Thyroid gland (tissue), 4 donors: ENCODE data around the gene PALM3.

ENCODE experiments used
- POLR2A ChIP-seq, 2 donors: fragments of 450-650 bp; IDR thresholded peaks; one replicate each; pipeline ENCODE4 v1.6.1; 2017; ENCODE audit warnings: antibody characterized with exemption in 2 of 2, mild to moderate bottlenecking in 2 of 2, moderate library complexity in 1 of 2
- TF ChIP-seq, protein P1 (sequence below), 6 experiments: fragments of 200-600 bp in 3 of 6; fragments of 450-650 bp in 3 of 6; sonication (generic) in 3 of 6; IDR thresholded peaks; one replicate each; pipeline ENCODE4 v1.5.1; 2016 to 2019; ENCODE audit warnings: antibody characterized with exemption in 6 of 6, mild to moderate bottlenecking in 2 of 6, inconsistent platforms in 1 of 6, moderate library complexity in 1 of 6

DNA sequence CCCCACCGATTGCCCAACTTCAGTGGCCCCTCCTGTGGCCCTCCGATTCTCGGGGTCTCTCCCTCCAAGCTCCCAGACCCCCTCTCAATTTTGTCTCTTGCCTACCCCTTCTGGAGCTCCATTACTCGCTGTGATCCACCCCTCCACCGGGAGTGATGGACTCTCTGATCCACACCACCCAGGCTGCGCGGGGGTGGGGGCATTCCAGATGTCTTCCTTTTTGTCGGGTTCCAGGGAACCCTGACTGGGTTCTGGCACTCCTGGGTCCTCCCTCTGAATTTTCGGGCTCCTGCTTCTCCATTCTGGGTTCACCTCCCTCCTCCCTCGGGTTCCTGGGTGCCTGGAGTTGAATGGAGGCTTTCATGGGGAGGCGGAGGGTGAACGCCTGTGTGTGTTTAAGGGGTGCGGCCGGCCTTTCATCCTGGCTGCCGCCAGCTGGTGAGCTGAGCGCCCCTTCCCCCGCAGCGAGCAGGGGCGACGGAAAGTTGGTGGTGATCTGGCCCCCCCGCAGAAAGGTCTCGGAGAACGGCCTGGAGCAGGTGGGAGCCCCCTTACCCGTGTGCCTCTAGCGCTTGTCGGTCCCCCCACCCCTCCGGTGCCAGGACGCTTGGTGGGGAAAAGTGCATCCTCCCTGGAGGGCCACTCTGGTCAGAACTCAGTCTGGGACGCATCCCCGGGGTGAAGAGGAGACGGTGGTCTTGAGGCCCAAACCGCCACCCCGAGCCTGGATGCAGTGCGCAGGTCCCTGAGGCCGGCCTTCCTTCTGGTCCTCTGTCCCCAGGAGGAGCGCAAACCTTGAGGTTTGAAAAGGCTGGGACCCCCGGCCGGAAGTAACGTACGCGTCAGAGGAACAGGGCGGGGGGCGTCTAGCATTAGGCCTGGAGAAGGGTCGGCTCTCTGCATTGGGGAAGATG lies 12.3 kb upstream of the PALM3 start:
- TF ChIP-seq, protein P1, sequence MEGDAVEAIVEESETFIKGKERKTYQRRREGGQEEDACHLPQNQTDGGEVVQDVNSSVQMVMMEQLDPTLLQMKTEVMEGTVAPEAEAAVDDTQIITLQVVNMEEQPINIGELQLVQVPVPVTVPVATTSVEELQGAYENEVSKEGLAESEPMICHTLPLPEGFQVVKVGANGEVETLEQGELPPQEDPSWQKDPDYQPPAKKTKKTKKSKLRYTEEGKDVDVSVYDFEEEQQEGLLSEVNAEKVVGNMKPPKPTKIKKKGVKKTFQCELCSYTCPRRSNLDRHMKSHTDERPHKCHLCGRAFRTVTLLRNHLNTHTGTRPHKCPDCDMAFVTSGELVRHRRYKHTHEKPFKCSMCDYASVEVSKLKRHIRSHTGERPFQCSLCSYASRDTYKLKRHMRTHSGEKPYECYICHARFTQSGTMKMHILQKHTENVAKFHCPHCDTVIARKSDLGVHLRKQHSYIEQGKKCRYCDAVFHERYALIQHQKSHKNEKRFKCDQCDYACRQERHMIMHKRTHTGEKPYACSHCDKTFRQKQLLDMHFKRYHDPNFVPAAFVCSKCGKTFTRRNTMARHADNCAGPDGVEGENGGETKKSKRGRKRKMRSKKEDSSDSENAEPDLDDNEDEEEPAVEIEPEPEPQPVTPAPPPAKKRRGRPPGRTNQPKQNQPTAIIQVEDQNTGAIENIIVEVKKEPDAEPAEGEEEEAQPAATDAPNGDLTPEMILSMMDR (IDR thresholded peaks at IDR 0.05): no peak
- TF ChIP-seq POLR2A (IDR thresholded peaks at IDR 0.05): no peak
